B cell (primary cell): ENCODE data around the gene ADH1B.

Experiments used
- CTCF ChIP-seq: fragments of 200-600 bp; IDR thresholded peaks from one replicate; pipeline ENCODE4 v1.8.0; 2022; ENCODE audit warnings: antibody characterized with exemption, mild to moderate bottlenecking
- EZH2 ChIP-seq: IDR thresholded peaks from 2 replicates; pipeline ENCODE4 v1.6.1; 2012; ENCODE audit warnings: borderline replicate concordance, low read depth, mild to moderate bottlenecking, moderate library complexity, low read length; ENCODE audit not compliant: insufficient read depth, poor library complexity, severe bottlenecking

GRCh38 chr4:99359480-99360204 is 38.4 kb upstream of the ADH1B start:
- TF ChIP-seq CTCF, result no peak
- TF ChIP-seq EZH2, result no peak
